HG03066 (cell line): ENCODE data around the gene IBSP.

Source experiments
- ATAC-seq: cut with Tn5 transposase; IDR thresholded peaks from one replicate; pipeline ENCODE4 v1.9.1; 2021; ENCODE audit warnings: low read depth; ENCODE audit not compliant: unreplicated experiment

IBSP gene, protein sequence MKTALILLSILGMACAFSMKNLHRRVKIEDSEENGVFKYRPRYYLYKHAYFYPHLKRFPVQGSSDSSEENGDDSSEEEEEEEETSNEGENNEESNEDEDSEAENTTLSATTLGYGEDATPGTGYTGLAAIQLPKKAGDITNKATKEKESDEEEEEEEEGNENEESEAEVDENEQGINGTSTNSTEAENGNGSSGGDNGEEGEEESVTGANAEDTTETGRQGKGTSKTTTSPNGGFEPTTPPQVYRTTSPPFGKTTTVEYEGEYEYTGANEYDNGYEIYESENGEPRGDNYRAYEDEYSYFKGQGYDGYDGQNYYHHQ

DNA sequence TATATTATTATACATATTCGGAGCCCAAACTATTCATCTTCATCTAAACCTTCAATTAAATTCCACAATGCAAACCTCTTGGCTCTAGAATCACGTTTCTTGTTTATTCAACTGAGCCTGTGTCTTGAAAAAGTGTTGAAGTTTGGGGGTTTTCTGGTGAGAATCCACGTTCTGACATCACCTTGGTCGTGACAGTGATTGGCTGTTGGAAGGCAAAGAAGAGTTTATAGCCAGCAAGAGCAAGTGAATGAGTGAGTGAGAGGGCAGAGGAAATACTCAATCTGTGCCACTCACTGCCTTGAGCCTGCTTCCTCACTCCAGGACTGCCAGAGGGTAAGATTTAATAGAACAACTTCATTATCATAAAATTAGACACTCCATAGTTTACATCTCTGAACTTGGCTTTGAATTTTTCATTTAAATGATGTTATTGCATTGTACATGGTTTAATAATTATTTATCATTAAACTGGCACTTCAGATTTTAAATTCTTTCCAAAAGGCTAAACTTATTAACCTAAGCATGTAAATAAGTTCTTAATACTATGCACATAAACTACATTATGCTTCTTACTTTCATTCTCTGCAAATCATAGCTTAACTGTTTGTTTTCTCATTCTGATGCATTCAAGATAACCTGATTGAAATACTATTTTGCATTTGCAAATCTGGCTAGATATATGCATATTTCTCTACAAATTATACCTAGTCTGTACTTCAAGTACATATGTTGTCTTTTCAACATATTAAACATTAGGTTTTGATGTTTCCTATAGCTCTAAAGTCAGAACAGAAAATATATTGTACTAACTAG is at the start of gene IBSP:
TSS of gene IBSP (plus strand) at position 254 of the 813 bp plus-strand sequence. CDS start 2,808 bp downstream, outside the sequence.
- ATAC-seq: no peak

DNA sequence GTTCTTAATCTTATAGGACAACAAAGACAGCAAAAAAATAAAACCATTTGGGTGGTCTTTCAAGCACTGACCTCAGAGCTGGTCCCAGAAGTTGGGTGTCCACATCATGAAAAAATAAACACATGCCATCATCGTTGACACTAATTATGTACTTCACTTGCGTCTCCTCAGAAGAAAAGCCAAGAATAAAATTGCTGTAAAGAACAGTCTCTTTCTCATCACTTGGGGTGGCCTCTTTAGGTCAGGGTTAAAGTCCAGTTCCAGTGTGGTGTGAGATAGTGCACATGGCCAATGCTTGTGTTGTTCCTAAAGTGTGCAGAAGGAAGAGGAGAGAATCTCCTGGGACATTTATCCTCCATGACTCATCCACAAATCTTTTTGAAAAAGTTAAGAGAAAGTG is 49.5 kb upstream of the IBSP start:
- no peak for ATAC-seq

DNA sequence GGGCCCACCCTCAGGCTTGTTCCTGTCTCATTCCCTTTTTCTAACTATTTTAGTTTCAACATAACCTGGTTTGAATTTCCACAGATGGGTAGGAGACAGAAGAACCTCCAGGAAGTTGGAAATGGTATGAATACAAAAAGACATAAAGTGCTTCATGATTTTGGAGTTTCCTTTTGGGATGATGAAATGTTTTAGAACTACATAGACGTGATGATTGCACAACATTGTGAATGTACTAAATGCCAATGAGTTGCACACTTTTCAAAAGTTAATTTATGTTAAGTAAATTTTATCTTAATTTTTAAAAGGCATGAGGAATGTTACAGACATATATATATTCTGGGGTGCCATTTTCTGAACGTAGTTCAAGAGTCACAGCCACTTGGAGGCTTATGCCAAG is 41.1 kb upstream of the IBSP start:
- no peak for ATAC-seq

DNA sequence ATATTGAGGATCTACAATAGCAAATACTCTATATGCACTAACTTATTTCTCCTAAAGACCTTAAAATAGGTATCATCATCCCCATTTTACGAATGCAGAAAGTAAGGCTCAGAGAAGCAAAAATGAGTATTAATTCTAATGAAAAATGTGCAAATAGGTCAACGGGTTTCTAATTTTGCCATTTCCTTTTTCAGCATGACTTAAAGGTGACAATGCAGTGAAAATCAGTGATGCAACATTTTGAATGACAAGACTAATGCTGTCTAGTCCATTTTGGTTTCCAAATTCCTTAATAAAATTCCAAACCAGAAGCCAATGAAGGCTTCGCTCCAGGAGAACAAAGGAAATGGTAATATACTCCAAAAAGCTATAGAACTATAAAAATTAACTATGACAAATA is 37.0 kb upstream of the IBSP start:
- ATAC-seq: no peak

DNA sequence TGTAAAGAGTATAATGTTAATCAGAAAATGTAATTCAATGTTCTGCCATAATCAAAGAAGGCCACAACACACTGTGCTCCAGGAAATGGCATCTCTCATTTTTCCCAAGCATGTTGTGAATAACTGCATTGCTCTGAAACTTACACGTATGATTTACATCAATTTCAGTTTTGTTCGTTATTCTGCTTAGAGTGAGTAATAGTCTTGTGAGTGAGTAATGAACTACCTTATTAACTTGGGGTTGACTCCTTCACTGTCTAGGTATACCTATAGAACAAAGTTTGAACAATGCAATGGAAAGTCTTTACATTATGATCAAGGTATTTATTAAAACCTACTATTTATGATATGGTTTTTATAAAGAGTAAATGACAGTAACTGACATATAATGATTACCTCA is 17.8 kb upstream of the IBSP start:
- ATAC-seq: no peak

DNA sequence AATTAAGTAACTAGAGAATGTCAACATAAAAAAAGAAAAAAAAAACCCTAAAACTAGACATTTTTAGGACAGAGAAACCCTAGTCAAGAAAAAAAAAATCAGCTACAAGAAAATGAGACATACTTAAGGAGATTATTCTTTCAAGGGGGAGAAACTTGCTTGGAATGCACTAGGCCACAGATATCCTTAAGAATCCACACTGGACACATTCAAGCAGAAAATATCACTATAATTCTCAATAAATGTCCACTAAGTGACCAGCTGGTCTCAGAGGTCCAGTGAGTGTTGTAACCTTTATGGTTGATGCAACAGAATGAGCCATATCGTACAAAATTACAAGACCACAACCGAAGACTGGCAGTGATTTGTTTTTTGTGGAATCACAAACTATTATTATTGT is 15.6 kb upstream of the IBSP start:
- no peak for ATAC-seq

DNA sequence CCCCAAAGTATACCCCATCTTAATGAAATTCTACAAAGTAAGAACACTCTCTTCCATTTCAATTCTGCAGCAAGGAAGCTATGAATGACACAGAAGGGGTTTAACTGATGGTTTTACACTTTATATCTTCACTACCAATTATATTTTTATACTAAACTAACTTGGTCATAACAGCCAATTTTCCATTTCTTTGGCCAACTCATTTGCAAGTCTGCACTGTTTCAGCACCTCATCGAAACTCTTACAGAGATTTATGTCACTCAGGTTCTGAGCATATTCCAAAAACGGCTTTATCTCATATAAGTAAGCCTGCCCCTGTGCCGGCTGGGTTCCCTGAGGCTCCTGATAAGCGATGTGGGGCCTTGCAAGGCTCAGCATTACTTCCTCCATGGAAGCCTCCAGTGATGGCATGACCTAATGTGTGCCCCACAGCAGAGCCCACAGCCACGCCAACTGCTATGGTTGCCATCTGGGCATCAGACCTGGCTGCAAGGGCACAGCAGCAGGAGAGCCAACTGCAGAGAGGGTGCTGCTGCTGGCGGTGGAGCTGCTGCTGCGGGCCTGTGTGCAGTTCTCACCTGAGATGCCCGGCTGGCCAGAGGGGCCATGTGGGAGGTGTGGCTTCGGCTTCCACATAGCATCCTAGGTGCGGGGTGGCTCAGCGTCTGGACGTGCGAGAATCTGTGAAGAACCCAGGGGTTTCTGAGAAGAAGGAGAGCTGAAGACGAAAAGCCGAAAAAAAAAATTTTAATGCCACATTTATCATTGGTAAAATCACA is 13.4 kb upstream of the IBSP start:
- ATAC-seq: no peak

DNA sequence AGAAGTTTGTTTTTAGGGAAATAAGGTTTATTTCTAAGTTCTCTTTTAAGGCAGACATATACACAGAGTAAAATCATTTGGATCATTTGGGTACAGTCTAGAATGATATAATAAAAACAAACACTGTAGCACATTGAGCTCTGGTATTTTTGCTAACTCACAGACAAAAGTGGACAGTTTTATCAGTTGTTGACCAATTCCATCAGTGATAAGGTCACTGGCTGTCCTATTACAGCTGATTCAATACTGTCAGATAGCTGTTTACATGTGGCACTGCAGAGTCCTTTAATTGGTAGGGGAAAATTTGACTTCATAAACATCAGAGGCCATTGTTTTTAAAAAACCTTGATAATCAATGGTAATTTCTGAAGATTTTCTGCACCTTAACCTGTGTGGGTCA is 3.5 kb downstream of the IBSP start:
- ATAC-seq: no peak

DNA sequence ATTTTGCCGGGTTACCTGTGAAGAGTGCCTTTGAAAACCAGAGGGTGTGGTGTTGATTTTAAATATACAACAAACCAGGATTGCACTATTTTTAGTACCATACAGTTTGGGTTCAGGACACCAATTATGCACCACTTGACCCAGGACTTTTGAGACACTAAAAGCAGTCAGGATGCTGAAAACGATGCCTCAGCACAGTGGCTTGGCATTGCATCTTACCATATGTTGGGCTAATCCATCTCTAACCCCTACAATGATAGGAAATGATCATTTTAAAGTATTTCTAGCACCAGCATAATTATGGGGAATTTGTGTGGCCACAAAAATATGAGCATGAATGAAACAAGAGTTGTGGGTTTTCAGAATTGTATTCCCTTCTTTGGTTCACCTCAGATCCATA is 4.1 kb downstream of the IBSP start:
- no peak for ATAC-seq

DNA sequence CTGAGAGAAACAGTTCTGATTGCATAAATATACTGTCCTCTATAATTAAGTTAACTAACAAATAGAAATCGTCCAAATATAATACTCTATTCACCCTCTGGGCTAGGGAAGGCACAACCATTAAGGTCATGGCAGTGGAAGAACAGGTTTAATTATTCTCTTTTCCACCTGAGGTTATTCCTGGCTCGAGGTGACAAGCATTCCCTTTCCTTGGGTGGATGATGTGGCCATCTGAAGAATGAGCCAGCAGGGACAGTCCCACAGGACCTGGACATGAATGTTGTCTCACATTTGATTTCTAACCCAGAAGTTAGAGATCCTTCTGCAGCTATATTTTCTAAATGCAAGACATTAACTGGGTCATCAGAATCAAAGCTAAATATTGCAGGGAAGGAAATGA is 5.5 kb downstream of the IBSP start:
- no peak for ATAC-seq

DNA sequence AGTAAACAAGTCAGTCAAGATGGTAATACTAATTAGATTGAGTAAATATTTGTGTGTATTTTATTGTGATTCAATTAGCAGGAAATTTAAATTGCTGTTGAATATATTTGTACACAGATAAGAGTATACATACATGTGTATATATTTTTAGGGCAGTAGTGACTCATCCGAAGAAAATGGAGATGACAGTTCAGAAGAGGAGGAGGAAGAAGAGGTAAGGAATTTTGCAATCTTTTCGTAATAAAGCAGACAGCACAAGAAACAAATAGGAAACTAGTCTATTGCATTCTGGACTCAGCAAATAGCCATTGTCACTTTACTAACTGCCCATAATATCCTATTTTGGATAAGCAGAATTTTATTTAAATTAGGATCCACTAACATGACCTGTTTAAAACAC is 6.6 kb downstream of the IBSP start:
- ATAC-seq: no peak

DNA sequence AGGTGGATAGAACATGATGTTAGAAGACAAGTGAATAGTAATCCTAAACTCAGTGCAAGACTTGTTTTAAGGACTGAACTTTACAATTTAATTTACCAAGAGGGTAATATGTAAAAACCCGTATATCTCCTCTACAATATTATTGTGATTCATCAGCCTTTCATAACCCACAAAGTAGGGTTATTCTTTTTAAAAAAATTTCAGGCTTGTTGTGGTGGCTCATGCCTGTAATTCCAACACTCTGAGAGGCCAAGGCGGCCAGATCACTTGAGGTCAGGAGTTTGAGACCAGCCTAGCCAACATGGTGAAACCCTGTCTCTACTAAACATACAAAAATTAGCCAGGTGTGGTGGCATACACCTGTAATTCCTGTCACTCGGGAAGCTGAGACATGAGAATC is 7.2 kb downstream of the IBSP start:
- no peak for ATAC-seq

DNA sequence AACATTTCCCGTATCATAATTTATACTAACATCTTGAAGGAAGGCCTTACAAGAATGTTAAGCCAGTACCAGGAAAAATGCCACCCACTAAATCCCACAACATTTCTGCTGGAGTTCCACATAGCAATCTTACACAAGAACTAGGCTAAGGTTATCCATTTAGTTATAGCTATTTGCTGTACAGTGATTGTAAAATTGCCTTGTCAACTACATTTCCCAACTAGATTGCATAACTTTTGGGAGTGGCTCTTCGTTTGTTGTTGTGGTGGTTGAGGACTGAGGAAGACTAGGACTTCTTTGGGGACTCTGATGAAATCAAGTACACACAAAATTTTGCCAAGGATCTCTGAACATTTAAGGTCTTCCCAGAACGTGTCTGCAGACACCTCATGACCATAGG is 8.0 kb downstream of the IBSP start:
- ATAC-seq: no peak

DNA sequence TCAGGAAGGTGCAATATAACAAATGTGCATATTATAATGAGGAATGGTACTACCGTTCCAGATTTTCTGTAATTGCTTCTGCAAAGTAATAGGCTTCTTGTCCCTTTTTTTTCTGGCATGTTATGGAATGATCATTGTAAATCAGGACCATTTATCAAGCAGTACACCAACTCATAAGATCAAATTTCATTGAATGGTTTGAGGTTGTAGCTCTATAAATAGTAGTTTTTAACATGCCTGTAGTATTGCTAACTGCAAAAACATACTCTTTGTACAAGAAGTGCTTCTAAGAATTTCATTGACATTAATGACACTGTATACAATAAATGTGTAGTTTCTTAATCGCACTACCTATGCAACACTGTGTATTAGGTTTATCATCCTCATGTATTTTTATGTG is 12.6 kb downstream of the IBSP start:
- no peak for ATAC-seq

DNA sequence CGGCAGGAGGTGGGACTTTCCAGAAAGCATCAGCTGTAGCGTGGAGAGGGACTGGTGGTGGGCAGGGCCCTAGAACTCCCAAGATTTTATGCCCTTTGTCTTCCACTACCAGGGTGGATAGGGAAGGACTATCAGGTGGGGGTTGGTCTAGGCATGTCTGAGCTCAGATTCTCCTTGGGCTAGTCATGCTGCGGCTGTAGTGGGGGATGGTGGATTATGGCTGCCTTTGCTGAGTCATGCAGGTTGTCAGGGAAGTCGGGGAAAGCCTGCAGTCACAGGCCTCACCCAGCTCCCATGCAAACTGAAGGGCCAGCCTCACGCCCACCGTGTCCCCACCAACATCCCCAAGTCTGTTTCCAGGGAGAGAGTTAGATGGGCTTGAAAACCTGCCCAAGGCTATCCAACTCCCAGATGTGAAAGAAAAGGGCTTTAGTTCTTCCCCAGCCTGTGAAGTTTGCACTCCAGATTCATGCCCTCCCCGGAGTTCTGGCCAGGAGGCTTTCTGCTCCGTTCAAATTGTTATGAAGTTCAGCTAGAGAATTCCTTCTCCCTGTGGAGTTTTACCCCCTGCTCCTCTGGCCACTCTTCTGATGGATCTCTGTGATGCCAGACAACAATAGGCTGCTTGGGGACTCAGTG is 20.0 kb downstream of the IBSP start:
- ATAC-seq: no peak

DNA sequence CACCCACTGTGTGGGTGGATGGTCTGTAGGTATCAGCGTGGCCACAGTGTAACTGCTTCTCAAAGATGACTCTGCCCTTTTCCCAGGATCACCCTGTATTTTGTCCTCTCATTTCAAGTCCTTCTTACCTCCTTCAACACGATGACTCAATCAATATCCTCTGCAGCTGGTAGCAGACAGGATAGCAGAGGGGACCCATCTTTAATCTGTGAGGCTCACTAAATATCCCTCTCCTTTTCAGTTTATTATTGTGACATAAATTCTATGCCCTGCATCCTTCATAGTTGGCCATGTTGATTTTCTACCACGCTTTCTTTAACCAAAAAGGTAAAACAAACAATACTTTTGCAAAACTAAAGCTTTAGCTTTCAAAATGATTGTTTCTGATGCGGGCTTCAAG is 23.8 kb downstream of the IBSP start:
- no peak for ATAC-seq

DNA sequence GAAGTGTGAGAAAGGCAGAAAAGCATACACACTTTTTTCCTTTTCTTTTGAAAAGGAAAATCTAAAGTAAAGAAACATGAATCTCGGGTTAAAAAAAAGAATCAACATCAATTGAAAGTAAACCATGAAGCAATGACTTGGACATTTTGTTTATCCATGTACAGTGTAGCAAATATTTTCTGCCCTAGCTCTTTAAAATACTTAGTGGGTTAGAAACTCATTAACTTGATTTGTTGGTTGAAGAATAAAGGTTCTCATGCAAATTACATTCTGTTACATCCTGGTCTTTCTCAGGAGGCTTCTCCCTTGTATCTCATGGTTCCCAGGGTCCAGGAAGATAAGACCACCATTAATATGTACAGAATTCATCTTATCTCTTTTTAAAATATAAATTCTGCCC is 24.4 kb downstream of the IBSP start:
- ATAC-seq: no peak

DNA sequence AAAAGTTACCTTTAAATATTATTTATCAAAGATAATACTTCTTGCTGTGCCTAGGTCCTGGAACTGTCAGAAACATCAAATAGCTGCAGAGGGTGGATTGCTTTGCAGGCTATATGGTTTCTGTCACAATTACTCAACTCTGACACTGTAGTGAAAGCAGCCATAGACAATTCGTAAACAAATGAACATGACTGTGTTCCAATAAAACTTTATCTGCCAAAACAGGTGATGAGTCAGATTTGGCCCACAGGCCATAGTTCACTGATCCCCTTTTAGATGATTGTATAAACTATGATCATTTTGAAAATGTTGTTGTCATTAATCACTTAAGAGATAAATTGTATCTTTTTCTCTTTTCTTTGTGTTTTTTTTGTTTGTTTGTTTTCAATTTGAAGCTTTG is 25.0 kb downstream of the IBSP start:
- ATAC-seq: no peak

DNA sequence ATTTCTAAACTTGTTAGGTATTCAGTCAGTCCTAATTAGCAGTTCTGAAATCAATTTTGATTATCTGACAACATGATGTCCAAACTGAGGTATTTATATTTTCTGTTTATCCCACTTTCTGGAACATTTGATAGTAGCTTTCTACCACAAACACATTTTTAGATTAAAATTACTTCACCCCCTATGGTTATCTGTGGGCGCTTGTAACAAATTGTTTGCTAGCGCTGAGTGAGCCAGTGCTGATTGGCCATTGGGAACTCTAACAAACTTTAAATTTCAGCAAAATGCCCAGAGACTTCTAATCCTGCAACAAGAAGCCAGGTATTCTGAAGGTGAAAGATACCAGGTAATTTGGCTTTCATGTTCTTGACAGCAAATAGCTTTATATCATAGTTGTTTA is 33.3 kb downstream of the IBSP start, which contains the start of gene MEPE:
TSS of gene MEPE (plus strand) at position 301 of the 400 bp plus-strand sequence. CDS start 1,746 bp downstream, outside the sequence.
- no peak for ATAC-seq

DNA sequence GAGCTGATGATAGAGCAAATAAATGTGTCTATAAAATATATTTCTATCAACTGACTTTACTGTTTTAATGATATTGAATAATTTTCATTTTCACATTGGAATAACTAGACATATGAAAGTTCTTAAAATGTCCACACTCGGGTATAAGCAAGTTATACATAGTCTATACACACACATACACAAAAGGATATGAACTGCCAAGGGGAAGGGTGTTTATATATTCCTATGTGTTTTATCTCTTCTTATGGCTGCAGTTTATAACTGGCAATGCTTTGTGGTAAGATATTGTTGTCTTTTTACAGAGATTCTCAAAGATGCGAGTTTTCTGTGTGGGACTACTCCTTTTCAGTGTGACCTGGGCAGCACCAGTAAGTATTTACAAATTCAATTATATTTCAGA is 35.0 kb downstream of the IBSP start:
- ATAC-seq: no peak

DNA sequence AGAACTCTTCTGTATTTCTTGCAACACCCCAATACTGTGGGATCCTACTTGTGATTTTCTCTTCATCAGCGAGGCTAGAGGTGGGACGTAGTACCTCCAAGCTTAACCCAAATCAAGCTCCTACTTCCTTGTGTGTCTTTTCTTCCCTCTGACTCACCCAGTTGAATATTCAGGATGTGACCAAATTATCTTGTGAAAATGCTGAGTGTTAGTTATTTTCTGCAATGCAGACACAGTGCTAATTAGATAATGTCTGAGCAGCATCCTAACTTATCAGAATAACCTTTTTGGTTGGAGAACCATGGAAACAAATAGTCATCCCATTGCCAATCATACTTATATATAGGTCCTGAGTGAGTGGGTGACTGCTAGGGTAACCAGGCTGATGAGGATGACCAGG is 35.8 kb downstream of the IBSP start:
- no peak for ATAC-seq
